Measurements from ENCODE around the gene ATG10. TPM values are rescaled to one million over a fixed set of nuclear protein-coding genes. Genes with fewer than 3 reads are reported as not detected.
"Not testable (repeated sequence)": the region's sequence is repeated elsewhere in the genome, so short reads cannot be mapped to it uniquely, and the experiment has no call there.

Gene ATG10
- total RNA-seq, 1 donor from 2014 or later, result 7.3 TPM

- ATAC-seq, result no peak
- intact Hi-C loops (cut with DNase I), result no loop called here
- no peak for DNase-seq (ENCODE audit: low spot score)
Observed at GRCh38 chr5:81980160-81980559, 8.3 kb downstream of the ATG10 start.

GRCh38 chr5:81980598-81981260 is 8.9 kb downstream of the ATG10 start:
- intact Hi-C loops (cut with DNase I), result no loop called here

GRCh38 chr5:81982172-81982685 is 10.4 kb downstream of the ATG10 start:
- ATAC-seq, result not testable (repeated sequence)

More at GRCh38 chr5:81980598-81981260, 8.9 kb downstream of the ATG10 start:
- DNase-seq (ENCODE audit: low spot score) (no peak), ATAC-seq (no peak)

GRCh38 chr5:81983148-81983547 is 11.3 kb downstream of the ATG10 start:
- intact Hi-C loops (cut with DNase I); DNase-seq (ENCODE audit: low spot score); ATAC-seq: not testable (repeated sequence)

More at GRCh38 chr5:81982172-81982685, 10.4 kb downstream of the ATG10 start:
- DNase-seq (ENCODE audit: low spot score); intact Hi-C loops (cut with DNase I): not testable (repeated sequence)

- ATAC-seq; intact Hi-C loops (cut with DNase I); DNase-seq (ENCODE audit: low spot score): not testable (repeated sequence)
Observed at GRCh38 chr5:81983563-81983962, 11.7 kb downstream of the ATG10 start.

GRCh38 chr5:81986126-81986525 is 14.3 kb downstream of the ATG10 start:
- DNase-seq (ENCODE audit: low spot score) (no peak), ATAC-seq (no peak)
- intact Hi-C loops (cut with DNase I), result no loop called here

- ATAC-seq (no peak), DNase-seq (ENCODE audit: low spot score) (no peak)
- intact Hi-C loops (cut with DNase I), result no loop called here
Observed at GRCh38 chr5:81989204-81989603, 17.4 kb downstream of the ATG10 start.

GRCh38 chr5:81994679-81995078 is 22.9 kb downstream of the ATG10 start:
- no peak for DNase-seq (ENCODE audit: low spot score)
- intact Hi-C loops (cut with DNase I), result no loop called here
- ATAC-seq, result no peak

- DNase-seq (ENCODE audit: low spot score) (no peak), ATAC-seq (no peak)
- intact Hi-C loops (cut with DNase I), result no loop called here
Observed at GRCh38 chr5:81995407-81995806, 23.6 kb downstream of the ATG10 start.

- no peak for ATAC-seq
- DNase-seq (ENCODE audit: low spot score), result no peak
- intact Hi-C loops (cut with DNase I), result no loop called here
Observed at GRCh38 chr5:82004511-82004910, 32.7 kb downstream of the ATG10 start.

- DNase-seq (ENCODE audit: low spot score); intact Hi-C loops (cut with DNase I); ATAC-seq: not testable (repeated sequence)
Observed at GRCh38 chr5:82009869-82010268, 38.0 kb downstream of the ATG10 start.

GRCh38 chr5:82010696-82011095 is 38.9 kb downstream of the ATG10 start:
- DNase-seq (ENCODE audit: low spot score) (no peak), ATAC-seq (no peak)
- intact Hi-C loops (cut with DNase I), result no loop called here

- ATAC-seq (no peak), DNase-seq (ENCODE audit: low spot score) (no peak)
- intact Hi-C loops (cut with DNase I), result no loop called here
Observed at GRCh38 chr5:82011761-82012160, 39.9 kb downstream of the ATG10 start.

- DNase-seq (ENCODE audit: low spot score); intact Hi-C loops (cut with DNase I); ATAC-seq: not testable (repeated sequence)
Observed at GRCh38 chr5:82014644-82015043, 42.8 kb downstream of the ATG10 start.

- peak; percentile 41 for ATAC-seq
Observed at GRCh38 chr5:82018462-82018861, 46.6 kb downstream of the ATG10 start.

GRCh38 chr5:82019342-82020138 is 47.7 kb downstream of the ATG10 start:
- ATAC-seq (peak; percentile 59), DNase-seq (ENCODE audit: low spot score) (no peak)
- intact Hi-C loops (cut with DNase I), result no loop called here

More at GRCh38 chr5:82018462-82018861, 46.6 kb downstream of the ATG10 start:
- intact Hi-C loops (cut with DNase I), result no loop called here
- no peak for DNase-seq (ENCODE audit: low spot score)

GRCh38 chr5:82022499-82022898 is 50.7 kb downstream of the ATG10 start:
- intact Hi-C loops (cut with DNase I), result no loop called here
- ATAC-seq (no peak), DNase-seq (ENCODE audit: low spot score) (no peak)

- intact Hi-C loops (cut with DNase I), result no loop called here
- DNase-seq (ENCODE audit: low spot score) (no peak), ATAC-seq (no peak)
Observed at GRCh38 chr5:82023644-82024043, 51.8 kb downstream of the ATG10 start.

GRCh38 chr5:82031220-82032119 is 59.6 kb downstream of the ATG10 start:
- ATAC-seq, result no peak

More at GRCh38 chr5:82031220-82032119, 59.6 kb downstream of the ATG10 start:
- no peak for DNase-seq (ENCODE audit: low spot score)
- intact Hi-C loops (cut with DNase I), result no loop called here

All from sciatic nerve (tissue), 2 donors.